Nephron progenitor cell (in vitro differentiated cells): ENCODE measurements around the gene EYA2.

ENCODE experiments used
- DNase-seq: peaks from one replicate; pipeline ENCODE4 v3.0.0; 2021
- H3K27ac Mint-ChIP-seq: 2 replicates; pipeline ENCODE4 v1.8.0; 2021; ENCODE audit warnings: mild to moderate bottlenecking, moderate library complexity, mixed read lengths
- H3K27me3 Mint-ChIP-seq: 2 replicates; pipeline ENCODE4 v1.8.0; 2021; ENCODE audit warnings: mild to moderate bottlenecking, low read depth, mixed read lengths; ENCODE audit not compliant: poor library complexity
- H3K36me3 Mint-ChIP-seq: 2 replicates; pipeline ENCODE4 v1.8.0; 2021; ENCODE audit warnings: low read depth, mixed read lengths
- H3K4me1 Mint-ChIP-seq: 2 replicates; pipeline ENCODE4 v1.8.0; 2021; ENCODE audit warnings: mixed read lengths
- H3K4me3 Mint-ChIP-seq: 2 replicates; pipeline ENCODE4 v1.8.0; 2021; ENCODE audit warnings: mild to moderate bottlenecking, moderate library complexity, mixed read lengths
- H3K9me3 Mint-ChIP-seq: 2 replicates; pipeline ENCODE4 v1.8.0; 2021; ENCODE audit warnings: mild to moderate bottlenecking, moderate library complexity, mixed read lengths
- CTCF ChIP-seq: fragments of 200-600 bp; sonication (generic); IDR thresholded peaks from 2 replicates; pipeline ENCODE4 v1.5.0; 2021; ENCODE audit warnings: antibody characterized with exemption

The EYA2 gene

DNA sequence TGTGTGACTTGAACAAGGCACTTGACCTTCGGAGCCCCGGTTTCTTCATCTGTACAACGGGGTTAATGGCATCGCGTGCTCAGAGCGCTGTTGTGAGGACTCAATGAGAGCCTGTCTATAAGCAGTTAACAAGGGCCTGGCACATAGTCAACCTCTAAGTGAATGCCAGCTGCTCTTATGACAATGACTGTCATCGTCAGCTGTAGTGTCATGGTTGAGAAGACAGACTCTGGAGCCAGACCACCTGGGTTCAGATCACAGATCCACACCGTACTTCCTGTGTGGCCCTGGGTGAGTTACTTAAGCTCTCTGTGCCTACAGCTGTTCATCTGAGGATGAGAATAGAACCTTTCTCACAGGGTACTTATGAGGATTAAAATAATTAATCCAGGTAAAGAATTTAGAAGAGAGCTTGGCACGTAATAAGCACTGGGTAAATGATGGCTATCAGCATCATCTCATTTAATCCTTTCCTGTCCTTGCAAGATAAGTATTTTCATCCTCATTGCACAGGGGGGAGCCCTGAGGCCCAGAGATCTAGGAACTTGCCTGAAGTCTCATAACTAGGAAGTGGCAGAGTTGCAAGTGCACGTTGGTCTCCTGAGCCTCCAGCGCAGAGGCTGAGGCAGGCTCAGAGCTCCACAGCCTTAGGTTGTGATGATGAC lies 105.3 kb downstream of the EYA2 start:
- DNase-seq = no peak
- peaks cover 18% of the 10 kb centered on the region for H3K36me3 Mint-ChIP-seq
- H3K4me3 Mint-ChIP-seq = no peak overlapping the region
- peaks cover 43% of the 10 kb centered on the region for H3K27me3 Mint-ChIP-seq
- H3K9me3 Mint-ChIP-seq = peaks cover 14% of the 10 kb centered on the region
- no peak for TF ChIP-seq CTCF
- no peak overlapping the region for H3K27ac Mint-ChIP-seq
- H3K4me1 Mint-ChIP-seq = peaks cover 8% of the 10 kb centered on the region

- H3K27me3 Mint-ChIP-seq = peaks cover 25% of the 10 kb centered on the region
Observed at GRCh38 chr20:47003223-47003622, 108.6 kb downstream of the EYA2 start.

DNA sequence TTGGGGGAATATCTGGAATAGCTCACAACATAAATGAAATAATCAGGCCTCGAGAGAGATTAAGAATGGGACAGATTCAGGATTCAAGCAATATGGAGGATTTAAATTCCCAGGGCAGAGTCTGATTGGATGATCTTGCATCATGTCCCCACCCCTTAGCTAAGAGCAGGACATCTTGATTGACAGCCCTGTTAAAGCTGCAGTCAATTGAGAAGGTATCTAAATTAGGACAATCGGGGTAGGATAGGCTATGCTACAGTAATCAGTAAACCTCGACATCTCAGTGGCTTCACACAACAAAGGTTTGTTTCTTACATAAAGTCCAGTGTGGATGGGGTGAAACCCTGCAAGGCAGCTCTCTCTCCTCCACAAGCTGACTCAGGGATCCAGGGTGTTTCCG lies 109.5 kb downstream of the EYA2 start:
- peaks cover 24% of the 10 kb centered on the region for H3K36me3 Mint-ChIP-seq

More at GRCh38 chr20:47003223-47003622, 108.6 kb downstream of the EYA2 start:
- no peak for TF ChIP-seq CTCF
- Mint-ChIP-seq H3K27ac (no peak overlapping the region), H3K4me1 (peaks cover 7% of the 10 kb centered on the region), H3K36me3 (peaks cover 24% of the 10 kb centered on the region), H3K4me3 (no peak overlapping the region), H3K9me3 (peaks cover 15% of the 10 kb centered on the region)
- DNase-seq = no peak

GRCh38 chr20:47007826-47008655 lies 113.4 kb downstream of the EYA2 start:
- Mint-ChIP-seq H3K27ac (peak overlapping the region; percentile 52), H3K4me1 (no peaks in the 10 kb centered on the region), H3K4me3 (no peak overlapping the region), H3K27me3 (peaks cover 9% of the 10 kb centered on the region), H3K36me3 (peaks cover 19% of the 10 kb centered on the region), H3K9me3 (peaks cover 15% of the 10 kb centered on the region)
- no peak for TF ChIP-seq CTCF
- DNase-seq = no peak

More for the DNA sequence above, 109.5 kb downstream of the EYA2 start:
- Mint-ChIP-seq H3K4me3 (no peak overlapping the region), H3K9me3 (peaks cover 15% of the 10 kb centered on the region), H3K27ac (no peak overlapping the region), H3K4me1 (no peaks in the 10 kb centered on the region), H3K27me3 (peaks cover 20% of the 10 kb centered on the region)
- TF ChIP-seq CTCF = no peak
- no peak for DNase-seq

- Mint-ChIP-seq H3K36me3 (peaks cover 16% of the 10 kb centered on the region), H3K27ac (no peak overlapping the region), H3K4me3 (no peak overlapping the region), H3K9me3 (peaks cover 10% of the 10 kb centered on the region), H3K4me1 (no peaks in the 10 kb centered on the region), H3K27me3 (peaks cover 11% of the 10 kb centered on the region)
- no peak for DNase-seq
- TF ChIP-seq CTCF = no peak
Observed at GRCh38 chr20:47008842-47009518, 114.3 kb downstream of the EYA2 start.
